HEK293 (cell line): ENCODE measurements around the gene TRIM62.
A peak's percentile ranks its signal among the peaks of the same experiment; 100 is the strongest.

Experiments used
- CTCF ChIA-PET: fragments of 350-600 bp; formaldehyde crosslinking; extraction: SDS; loops from one replicate; lab custom pipeline; 2021; ENCODE audit warnings: antibody characterized with exemption; lab: Yijun Ruan, JAX
- POLR2A ChIA-PET: fragments of 300-600 bp; formaldehyde crosslinking; extraction: SDS; loops from one replicate; lab custom pipeline; 2020; ENCODE audit warnings: antibody characterized with exemption, inconsistent platforms; lab: Yijun Ruan, JAX
- H3K27ac ChIP-seq: fragments of 200-500 bp; sonication (Bioruptor generic); 2 replicates; pipeline ENCODE4 v1.5.1; 2014; ENCODE audit warnings: low read depth, low read length, control low read depth, inconsistent platforms; ENCODE audit errors: extremely low read depth
- H3K36me3 ChIP-seq, 2 experiments: fragments of 200-500 bp in 1 of 2; sonication (Bioruptor generic) in 1 of 2; 1 replicate in 1 of 2; 2 replicates in 1 of 2; pipeline ENCODE4 v1.5.1; 2014 to 2017; ENCODE audit warnings: inconsistent platforms in 2 of 2, low read length in 2 of 2; ENCODE audit not compliant: control insufficient read depth in 2 of 2, insufficient read depth in 1 of 2
- H3K4me1 ChIP-seq: fragments of 200-500 bp; sonication (Bioruptor generic); 2 replicates; pipeline ENCODE4 v1.5.1; 2014; ENCODE audit warnings: mild to moderate bottlenecking, low read length, inconsistent platforms; ENCODE audit not compliant: control insufficient read depth, insufficient read depth
- H3K4me3 ChIP-seq: 2 replicates; pipeline ENCODE4 v1.5.1; 2011; ENCODE audit warnings: low read depth, mild to moderate bottlenecking, control low read depth, low read length, moderate library complexity
- H3K9me3 ChIP-seq: fragments of 200-500 bp; sonication (Bioruptor generic); 2 replicates; pipeline ENCODE4 v1.5.1; 2014; ENCODE audit warnings: low read depth, low read length, inconsistent platforms; ENCODE audit not compliant: control insufficient read depth, insufficient read depth
- KLF1 ChIP-seq: fragments of 450-650 bp; formaldehyde crosslinking; IDR thresholded peaks from 2 replicates; pipeline ENCODE4 v1.5.1; 2016; ENCODE audit warnings: missing biosample characterization, missing genetic modification characterization
- KLF9 ChIP-seq: fragments of 450-650 bp; formaldehyde crosslinking; IDR thresholded peaks from 2 replicates; pipeline ENCODE4 v1.5.1; 2016; ENCODE audit warnings: missing biosample characterization, missing genetic modification characterization, low read depth
- SETDB1 ChIP-seq: IDR thresholded peaks from one replicate; pipeline ENCODE4 v1.6.1; 2017; ENCODE audit warnings: mild to moderate bottlenecking, low read length, moderate library complexity, mixed read lengths; ENCODE audit not compliant: insufficient read length
- ZFHX2 ChIP-seq: fragments of 450-650 bp; formaldehyde crosslinking; conservative IDR thresholded peaks from 2 replicates; pipeline ENCODE4 v1.5.1; 2016; ENCODE audit warnings: missing biosample characterization, missing genetic modification characterization
- ZNF112 ChIP-seq: fragments of 450-650 bp; formaldehyde crosslinking; IDR thresholded peaks from 2 replicates; pipeline ENCODE4 v1.5.0; 2017; ENCODE audit warnings: missing biosample characterization, missing genetic modification characterization
- ZNF18 ChIP-seq: fragments of 450-650 bp; formaldehyde crosslinking; IDR thresholded peaks from 2 replicates; pipeline ENCODE4 v1.5.1; 2016; ENCODE audit warnings: missing biosample characterization, missing genetic modification characterization
- ZNF19 ChIP-seq: fragments of 450-650 bp; formaldehyde crosslinking; IDR thresholded peaks from 2 replicates; pipeline ENCODE4; 2016; ENCODE audit warnings: missing biosample characterization, missing genetic modification characterization, low read depth
- ZNF548 ChIP-seq: fragments of 450-650 bp; formaldehyde crosslinking; IDR thresholded peaks from 2 replicates; pipeline ENCODE4 v1.5.1; 2016; ENCODE audit warnings: missing biosample characterization, missing genetic modification characterization
- ZNF610 ChIP-seq: fragments of 450-650 bp; formaldehyde crosslinking; IDR thresholded peaks from 2 replicates; pipeline ENCODE4 v1.5.1; 2016; ENCODE audit warnings: missing biosample characterization, missing genetic modification characterization, borderline replicate concordance
- ZNF664 ChIP-seq: fragments of 450-650 bp; formaldehyde crosslinking; IDR thresholded peaks from 2 replicates; pipeline ENCODE4 v1.5.1; 2016; ENCODE audit warnings: missing biosample characterization, missing genetic modification characterization
- ZNF677 ChIP-seq: fragments of 450-650 bp; IDR thresholded peaks from 2 replicates; pipeline ENCODE4 v1.5.0; 2018; ENCODE audit warnings: missing biosample characterization, mild to moderate bottlenecking, missing genetic modification characterization, moderate library complexity
- ZNF830 ChIP-seq: fragments of 450-650 bp; IDR thresholded peaks from 2 replicates; pipeline ENCODE4 v1.5.0; 2018; ENCODE audit warnings: missing biosample characterization, missing genetic modification characterization, low read depth, mild to moderate bottlenecking, moderate library complexity
- TF ChIP-seq, protein P1 (sequence below): fragments of 450-650 bp; formaldehyde crosslinking; IDR thresholded peaks from 2 replicates; pipeline ENCODE4 v1.5.1; 2016; ENCODE audit warnings: missing biosample characterization, missing genetic modification characterization
- TF ChIP-seq, protein P2 (sequence below): fragments of 450-650 bp; formaldehyde crosslinking; IDR thresholded peaks from 2 replicates; pipeline ENCODE4 v1.5.1; 2016; ENCODE audit warnings: missing biosample characterization, missing genetic modification characterization

Gene TRIM62

DNA sequence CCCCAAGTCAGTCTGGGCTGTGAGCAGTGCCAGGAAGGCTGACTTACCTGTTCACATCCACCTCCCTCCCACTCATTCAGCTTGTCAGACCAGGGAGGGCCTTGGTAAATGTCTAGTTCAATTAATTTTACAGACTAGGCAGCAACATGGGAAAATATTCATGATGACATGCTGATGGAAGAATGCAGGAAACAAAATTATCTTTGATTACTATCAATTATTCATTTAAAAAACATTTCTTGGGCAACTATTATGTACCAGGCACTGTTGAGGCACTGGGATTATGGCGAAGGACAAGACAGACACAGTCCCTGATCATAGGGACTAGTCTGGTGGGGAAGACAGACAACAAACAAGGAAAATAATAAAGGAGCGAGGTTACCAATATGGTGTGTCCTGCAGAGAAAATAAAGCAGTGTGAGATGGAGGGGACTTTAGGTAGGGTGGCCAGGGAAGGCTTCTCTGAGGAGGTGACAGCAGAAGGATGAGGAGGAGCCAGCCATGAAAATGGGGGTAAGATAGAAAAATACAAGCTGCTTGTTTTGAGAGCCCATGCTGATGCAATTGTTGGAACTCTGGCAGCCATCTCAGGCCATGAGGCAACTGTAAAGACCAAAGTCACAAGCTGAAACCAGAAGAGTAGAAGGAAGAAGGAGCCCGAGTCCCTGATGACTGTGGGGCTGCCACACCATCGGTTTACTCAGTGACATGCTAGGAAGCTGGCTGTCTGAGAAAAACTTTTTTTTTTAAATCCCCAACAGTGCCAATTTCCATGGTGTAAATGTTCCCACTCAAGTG is 14.0 kb downstream of the TRIM62 start:
- Histone ChIP-seq H3K4me1 (no peaks in the 10 kb centered on the region), H3K36me3 (no peaks in the 10 kb centered on the region), H3K27ac (no peak overlapping the region), H3K9me3 (no peaks in the 10 kb centered on the region; the same call in 1 of the 2 replicates), H3K4me3 (no peak overlapping the region)
- CTCF ChIA-PET, result interaction anchor here (0.7 to 0.8 kb wide), 2 partner anchors 20 to 236 kb away, joined by 3 to 4 read pairs; no protein-coding TSS in a partner anchor
- POLR2A ChIA-PET, result no interaction called here
- TF ChIP-seq ZNF112 (peak; percentile 65), KLF9 (tag by site-specific recombination) (no peak), ZNF664 (tag by site-specific recombination) (peak; percentile 27; the same call in 1 of the 2 replicates), ZNF19 (no peak), SETDB1 (peak; percentile 58)
- TF ChIP-seq, protein P1, sequence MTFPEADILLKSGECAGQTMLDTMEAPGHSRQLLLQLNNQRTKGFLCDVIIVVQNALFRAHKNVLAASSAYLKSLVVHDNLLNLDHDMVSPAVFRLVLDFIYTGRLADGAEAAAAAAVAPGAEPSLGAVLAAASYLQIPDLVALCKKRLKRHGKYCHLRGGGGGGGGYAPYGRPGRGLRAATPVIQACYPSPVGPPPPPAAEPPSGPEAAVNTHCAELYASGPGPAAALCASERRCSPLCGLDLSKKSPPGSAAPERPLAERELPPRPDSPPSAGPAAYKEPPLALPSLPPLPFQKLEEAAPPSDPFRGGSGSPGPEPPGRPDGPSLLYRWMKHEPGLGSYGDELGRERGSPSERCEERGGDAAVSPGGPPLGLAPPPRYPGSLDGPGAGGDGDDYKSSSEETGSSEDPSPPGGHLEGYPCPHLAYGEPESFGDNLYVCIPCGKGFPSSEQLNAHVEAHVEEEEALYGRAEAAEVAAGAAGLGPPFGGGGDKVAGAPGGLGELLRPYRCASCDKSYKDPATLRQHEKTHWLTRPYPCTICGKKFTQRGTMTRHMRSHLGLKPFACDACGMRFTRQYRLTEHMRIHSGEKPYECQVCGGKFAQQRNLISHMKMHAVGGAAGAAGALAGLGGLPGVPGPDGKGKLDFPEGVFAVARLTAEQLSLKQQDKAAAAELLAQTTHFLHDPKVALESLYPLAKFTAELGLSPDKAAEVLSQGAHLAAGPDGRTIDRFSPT (tag by site-specific recombination), result no peak
- TF ChIP-seq, protein P2, sequence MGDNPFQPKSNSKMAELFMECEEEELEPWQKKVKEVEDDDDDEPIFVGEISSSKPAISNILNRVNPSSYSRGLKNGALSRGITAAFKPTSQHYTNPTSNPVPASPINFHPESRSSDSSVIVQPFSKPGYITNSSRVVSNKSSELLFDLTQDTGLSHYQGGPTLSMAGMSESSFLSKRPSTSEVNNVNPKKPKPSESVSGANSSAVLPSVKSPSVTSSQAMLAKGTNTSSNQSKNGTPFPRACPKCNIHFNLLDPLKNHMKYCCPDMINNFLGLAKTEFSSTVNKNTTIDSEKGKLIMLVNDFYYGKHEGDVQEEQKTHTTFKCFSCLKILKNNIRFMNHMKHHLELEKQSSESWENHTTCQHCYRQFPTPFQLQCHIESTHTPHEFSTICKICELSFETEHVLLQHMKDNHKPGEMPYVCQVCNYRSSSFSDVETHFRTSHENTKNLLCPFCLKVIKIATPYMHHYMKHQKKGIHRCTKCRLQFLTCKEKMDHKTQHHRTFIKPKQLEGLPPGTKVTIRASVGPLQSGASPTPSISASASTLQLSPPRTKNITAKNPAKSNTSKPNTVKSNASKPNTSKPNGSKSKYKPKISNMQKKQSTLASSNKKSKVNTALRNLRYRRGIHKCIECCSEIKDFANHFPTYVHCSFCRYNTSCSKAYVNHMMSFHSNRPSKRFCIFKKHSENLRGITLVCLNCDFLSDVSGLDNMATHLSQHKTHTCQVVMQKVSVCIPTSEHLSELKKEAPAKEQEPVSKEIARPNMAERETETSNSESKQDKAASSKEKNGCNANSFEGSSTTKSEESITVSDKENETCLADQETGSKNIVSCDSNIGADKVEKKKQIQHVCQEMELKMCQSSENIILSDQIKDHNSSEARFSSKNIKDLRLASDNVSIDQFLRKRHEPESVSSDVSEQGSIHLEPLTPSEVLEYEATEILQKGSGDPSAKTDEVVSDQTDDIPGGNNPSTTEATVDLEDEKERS (tag by site-specific recombination), result 0 out of 2 replicates have a peak, but pooled peaks have one; percentile 17

GRCh38 chr1:33165809-33166208 is 16.0 kb downstream of the TRIM62 start:
- TF ChIP-seq ZNF548 (tag by site-specific recombination) (no peak), ZNF610 (tag by site-specific recombination) (peak; percentile 100)
- TF ChIP-seq, all 188 proteins: peak for 1
- H3K9me3 ChIP-seq, result no peaks in the 10 kb centered on the region; the same call in 1 of the 2 replicates
- ChIA-PET CTCF (no interaction called here), POLR2A (no interaction called here)
- H3K27ac ChIP-seq, result no peak overlapping the region
- no peaks in the 10 kb centered on the region for H3K4me1 ChIP-seq
- H3K4me3 ChIP-seq, result no peak overlapping the region
- no peaks in the 10 kb centered on the region for H3K36me3 ChIP-seq

DNA sequence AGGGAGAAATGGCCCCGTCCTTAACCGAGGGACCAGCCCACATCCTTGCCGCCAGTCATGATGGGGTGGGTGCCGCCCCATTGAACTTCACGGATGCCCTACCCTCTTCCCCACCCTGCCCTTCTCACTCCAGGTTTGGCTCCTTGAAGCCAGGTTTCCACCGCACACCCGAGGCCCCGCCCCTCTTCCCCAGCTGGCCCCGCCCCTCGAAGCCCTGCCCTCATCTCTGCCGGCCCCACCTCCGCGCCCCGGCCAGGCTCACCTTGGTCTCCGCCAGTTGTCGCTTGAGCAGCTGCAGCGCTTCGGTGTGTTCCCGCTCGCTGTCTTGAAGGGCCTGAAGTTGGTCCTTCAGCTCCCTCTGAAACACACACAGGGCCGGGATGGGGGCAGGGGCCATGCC is 16.6 kb downstream of the TRIM62 start:
- TF ChIP-seq ZNF677, result no peak
- no peak for TF ChIP-seq ZNF18 (tag by site-specific recombination)
- TF ChIP-seq SETDB1, result no peak
- TF ChIP-seq ZNF830 (tag by site-specific recombination), result no peak
- TF ChIP-seq KLF1 (tag by site-specific recombination), result peak; percentile 65; the same call in 1 of the 2 replicates
- no peak for TF ChIP-seq ZFHX2 (tag by site-specific recombination)
- TF ChIP-seq, all 188 proteins: peak for 1
- POLR2A ChIA-PET, result no interaction called here
- Histone ChIP-seq H3K36me3 (no peaks in the 10 kb centered on the region), H3K9me3 (no peaks in the 10 kb centered on the region; the same call in 1 of the 2 replicates), H3K4me1 (no peaks in the 10 kb centered on the region), H3K27ac (no peak overlapping the region), H3K4me3 (no peak overlapping the region)
- CTCF ChIA-PET, result no interaction called here
